GM18511 (cell line): ENCODE measurements around the gene RNF214.

Experiments
- ATAC-seq: cut with Tn5 transposase; IDR thresholded peaks from one replicate; pipeline ENCODE4 v1.9.1; 2021; ENCODE audit warnings: mild to moderate bottlenecking, moderate library complexity; ENCODE audit not compliant: unreplicated experiment

Gene RNF214

GRCh38 chr11:117212697-117213355 lies 19.6 kb upstream of the RNF214 start:
- ATAC-seq: no peak

DNA sequence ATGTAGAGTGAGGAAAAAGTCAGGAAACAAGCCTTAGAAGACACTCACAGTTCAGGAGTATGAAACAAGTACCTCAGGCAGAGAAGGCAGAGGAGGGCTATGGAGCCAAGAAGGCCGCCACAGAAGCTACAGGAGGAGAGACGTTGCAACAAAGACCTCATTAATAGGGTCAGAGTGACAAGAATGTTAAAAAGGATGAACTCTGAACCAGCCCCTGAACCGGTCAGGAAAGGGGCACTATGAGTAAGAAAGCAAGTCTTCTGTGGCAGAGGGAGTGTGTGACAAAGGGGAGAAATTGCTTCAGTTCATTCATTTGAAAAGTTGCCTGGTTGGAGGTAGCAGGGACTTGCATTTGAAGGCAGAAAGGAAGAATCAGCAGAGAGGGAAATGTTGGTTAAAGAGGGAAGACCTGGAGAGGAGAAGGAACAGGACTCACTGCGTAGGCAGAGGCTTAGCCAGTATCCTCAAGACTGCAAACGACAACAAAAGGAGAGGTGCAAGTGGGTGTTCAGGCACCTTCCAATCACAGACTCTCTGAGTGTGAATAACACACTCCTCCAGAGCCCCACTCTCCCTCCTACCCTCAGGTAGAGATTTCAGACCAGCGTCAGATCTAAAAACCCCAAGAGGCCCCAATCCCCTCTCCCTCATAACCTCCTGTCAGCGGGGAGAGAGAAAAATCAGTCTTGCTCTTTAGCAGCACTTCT lies 17.9 kb upstream of the RNF214 start:
- ATAC-seq: no peak

DNA sequence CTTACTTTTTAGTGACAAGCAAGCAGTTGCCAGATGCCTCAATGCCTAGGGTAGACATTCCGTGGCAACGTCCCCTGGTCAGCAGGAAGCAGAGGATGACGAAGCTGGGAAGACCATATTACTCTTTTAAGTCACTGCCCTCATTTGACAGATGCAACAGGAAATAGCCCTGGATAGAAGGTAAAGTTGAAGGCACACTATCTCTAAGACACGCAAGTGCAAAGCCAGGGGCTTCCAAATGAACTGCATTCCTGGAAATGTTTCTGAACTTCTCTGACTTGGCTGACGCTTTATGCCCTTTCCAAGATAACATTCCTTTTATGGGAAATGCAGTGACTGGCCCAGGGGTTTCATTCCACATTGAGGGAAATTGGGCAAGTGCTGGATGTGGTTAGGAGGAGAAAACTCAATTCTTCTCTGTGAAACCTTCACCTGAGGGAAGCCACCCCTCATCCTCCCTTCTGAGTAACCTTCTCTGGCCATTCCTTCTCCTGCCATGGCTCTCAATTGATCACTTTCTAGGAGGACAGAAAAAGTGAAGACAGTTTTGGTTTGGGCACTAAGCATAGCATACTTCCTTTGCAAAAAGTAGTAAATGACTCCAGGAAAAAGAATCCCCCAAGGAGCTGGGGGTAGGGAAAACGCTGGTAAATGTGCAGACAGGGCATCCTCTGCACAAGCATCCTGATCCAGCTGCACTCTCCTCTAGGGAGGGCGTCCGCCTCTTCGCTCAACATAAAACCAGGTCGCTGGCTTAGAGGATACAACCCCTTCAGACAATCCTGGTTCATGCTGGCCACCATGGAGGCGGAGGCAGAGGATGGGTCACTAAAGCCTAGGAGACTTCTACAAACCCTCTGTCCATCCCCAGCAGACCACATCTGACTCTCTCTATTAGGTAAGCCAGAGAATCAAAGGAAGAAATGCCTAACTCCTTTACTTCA lies 15.1 kb upstream of the RNF214 start:
- ATAC-seq: no peak

DNA sequence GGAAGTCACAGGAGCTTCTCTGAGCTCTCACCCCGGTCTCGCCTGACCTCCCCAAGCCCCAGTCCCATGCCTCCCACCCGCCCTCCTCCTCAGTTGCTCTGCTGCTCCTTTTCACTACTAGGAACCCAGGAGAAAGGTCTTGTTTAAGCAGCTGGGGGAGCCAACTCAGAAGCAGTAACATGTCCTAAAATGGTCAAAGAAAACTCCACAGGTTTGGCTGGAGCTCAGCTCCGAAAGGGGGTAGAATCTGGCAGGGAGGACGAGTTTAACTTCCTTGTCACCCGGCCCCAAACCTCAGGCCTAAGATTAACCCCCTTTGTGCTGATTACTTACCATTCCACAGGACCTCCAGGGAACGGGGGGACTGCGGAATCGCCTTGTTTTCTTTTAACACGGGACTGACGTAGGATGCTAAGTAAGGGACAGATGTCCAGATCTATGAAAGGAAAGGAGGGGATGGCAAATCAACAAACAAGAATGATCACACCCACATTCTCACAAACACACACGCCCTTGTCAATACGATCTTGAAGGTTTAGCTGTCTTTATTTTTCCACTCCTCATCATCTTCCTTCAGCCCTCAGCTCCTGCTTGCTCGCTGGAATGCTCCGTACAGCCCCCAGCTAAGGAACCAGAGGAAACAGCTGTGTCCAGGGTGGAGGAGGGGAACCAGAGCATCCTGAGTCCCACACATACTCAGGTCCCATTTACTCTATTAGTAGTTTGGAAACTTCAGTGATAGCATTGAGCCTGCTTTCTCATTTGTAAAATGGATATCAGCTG lies 14.1 kb upstream of the RNF214 start:
- ATAC-seq: no peak

- ATAC-seq: no peak
These were observed 13.5 kb upstream of the RNF214 start for GRCh38 chr11:117219001-117219400.

- ATAC-seq: no peak
These were observed 13.0 kb upstream of the RNF214 start for GRCh38 chr11:117219455-117219854.

DNA sequence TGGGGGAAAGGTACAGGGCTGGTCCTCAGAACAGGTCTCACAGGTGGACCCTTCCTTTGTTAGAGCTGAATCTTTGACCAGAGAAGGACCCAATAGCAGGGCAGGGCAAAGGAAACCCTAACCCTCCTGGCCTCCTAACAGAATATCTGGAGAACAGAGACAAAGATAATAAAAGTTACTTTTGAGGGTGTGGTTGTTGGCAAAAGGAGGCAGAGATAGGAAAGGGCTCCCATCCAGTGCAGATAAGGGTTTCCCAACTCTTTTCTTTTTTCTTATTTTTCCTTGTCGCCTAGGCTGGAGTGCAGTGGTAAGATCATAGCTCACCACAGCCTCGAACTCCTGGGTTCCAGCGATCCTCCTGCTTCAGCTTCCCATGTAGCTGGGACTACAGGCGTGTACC lies 12.5 kb upstream of the RNF214 start:
- no peak for ATAC-seq

DNA sequence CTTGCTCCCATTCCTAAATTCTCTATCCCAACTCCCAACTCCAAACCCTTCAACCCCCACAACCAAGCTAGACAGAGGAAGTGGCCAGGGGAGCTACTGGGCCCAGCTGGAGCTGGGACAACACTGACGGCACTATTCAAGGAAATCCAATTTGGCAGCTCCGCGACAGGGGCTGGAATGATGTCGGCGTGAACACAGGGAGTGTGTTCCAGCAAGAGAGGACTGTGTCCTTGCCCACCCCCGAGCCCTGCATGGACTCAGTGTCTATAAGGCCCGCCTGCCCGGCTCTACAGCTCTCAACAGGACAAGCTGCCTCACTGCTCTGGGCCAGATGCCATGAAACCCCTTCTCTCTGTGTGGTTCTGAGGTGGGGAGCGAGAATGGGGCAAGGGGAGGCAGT lies 11.9 kb upstream of the RNF214 start:
- ATAC-seq: no peak

DNA sequence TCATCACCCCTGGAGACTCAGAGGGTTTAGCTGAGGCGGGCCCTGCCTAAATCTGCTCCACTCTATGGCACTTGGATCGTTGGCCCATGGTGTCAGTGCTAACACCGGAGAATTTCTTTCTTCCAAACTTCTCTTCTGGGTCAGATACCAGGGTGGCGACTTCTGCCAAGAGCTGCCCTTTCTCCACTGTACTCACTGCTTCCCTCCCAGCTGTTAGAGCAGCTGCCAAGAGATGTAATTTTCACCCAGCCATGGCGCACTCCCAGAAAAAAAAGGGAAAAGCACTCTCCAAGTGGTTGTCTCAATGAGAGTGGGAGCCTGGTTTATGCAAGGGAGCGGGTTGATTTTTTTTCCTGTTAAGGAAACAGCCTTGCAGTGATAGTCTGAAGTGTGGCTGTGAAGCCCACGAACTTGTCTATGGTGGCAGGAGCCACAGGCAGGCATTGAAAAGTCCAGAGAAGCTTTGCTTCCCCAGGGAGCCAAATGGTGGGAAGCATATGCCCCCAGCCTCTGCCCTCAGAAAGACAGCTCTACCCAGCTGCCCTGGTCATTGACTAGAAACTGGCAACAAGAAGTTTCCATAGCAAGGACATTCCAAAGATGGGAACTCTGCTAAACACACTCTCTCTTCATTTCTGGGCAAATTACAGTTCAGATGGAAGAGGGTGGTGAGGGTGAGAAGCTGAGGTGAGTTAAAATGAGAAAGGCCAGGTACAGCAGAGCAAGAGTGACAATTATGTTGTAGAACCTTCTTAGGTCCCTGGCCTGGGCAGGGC lies 11.3 kb upstream of the RNF214 start:
- ATAC-seq: no peak

DNA sequence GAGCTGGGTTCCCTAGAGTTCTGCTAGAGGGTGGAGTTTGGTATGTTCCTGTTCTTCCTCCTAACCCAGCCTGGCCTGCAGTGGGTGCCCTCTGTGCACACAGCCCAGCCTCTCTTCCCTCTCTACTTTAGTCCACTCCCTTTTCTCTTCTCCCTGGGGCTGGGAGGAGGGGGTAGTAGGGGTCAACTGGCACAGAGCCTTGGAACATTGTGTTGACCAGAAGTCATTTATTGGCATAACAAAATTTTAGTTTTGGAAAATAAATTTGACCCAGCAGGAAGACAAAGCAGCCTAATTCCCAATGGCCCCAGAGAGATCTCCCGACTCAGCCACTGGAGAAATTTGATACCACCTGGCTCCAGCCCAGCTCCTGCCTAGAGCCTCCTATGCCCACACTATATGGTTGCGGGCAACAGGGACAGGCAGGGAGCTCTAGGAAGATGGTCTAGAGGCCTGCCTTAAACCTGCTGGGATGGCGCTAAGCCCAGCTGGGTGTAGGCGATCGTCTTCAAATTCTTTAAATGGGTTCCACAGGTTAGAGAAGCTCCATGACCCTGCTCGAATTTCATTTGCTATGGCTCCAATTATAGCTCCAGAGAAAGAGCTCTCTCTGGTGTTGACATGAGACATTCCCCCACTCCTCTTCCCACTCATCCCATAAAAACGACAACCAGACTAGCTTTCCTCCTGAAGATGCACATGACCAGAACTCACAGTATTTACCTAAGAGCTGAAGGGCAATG lies 10.5 kb upstream of the RNF214 start:
- no peak for ATAC-seq

- no peak for ATAC-seq
These were observed 9.3 kb upstream of the RNF214 start for GRCh38 chr11:117222991-117223740.

DNA sequence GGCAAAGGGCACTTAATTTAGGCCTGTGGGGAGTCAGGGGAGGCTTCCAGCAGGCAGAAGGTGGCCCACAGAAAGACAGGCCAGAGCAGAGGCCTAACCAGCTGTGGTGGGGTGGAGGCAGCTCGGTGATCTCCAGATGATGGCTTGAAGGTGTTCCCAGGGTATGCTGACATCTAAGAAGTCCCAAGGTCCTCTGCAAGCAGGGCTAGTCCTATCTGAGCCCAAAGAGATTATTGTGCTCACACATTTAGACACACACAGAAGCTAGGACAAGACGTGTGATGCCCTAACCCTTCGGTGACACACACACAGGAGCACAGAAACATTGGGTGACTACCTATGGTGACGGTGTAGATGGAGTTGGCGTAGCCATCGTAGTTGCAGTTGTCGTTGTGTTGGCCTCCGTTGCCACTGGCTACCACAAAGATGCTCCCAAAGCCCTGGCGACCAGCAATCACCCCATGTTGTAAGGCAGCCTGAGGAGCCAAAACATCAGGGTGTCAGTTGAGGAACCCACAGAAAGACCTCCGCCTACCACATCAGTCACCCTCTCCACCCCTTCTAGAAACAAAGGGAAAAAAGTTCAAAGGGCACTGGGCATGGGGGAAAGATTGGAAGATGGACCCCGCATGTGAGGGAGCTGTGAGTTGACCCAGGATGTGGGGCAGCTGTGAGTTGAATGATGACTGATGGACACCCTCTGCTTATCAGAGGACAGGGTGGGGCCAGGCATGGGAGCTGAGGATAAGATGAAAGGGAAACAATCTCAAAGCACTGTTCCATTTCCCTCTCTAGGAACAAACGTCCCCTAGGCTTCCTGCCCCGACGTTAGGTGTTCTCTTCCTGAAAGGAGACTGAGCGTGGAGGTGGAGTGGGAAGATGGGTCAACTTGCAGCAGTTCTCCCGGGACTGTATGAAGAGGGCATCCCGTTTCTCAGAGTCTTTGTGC lies 8.5 kb upstream of the RNF214 start:
- ATAC-seq: no peak

DNA sequence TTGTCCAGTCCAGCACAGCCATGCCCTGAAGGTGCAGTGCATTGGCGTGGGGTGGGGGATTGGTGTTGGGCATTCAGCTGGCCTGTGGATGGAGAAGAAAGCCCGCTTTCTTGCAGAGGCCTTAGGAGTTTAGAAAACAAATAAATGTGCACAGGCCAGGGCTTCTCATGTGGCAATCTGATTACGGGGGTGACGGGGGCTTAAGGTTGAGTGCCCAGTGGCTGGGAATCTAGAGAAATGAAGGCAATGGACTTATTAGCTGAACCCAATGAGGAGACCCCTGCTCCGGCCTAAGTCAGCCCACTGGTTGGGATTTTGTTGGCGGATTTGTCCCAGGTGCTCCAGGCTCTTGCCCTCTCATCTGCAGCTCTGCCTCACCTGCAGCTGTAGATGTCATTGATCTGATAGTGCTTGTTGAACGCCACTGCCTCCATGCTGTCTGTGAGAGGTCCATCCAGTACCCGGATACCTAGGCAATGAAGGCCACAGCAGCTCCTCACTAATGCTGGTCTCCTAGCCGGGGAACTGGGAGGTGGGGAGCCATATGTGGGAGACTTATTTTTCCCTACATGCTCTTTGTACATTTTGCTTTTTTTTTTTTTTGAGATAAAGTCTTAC lies 6.8 kb upstream of the RNF214 start:
- ATAC-seq: no peak

- peak; percentile 53 for ATAC-seq
These were observed 5.8 kb upstream of the RNF214 start for GRCh38 chr11:117226388-117227385.

GRCh38 chr11:117228091-117228490 lies 4.4 kb upstream of the RNF214 start:
- ATAC-seq: no peak

GRCh38 chr11:117229411-117229810 lies 3.1 kb upstream of the RNF214 start:
- ATAC-seq: no peak
